Measurements from ENCODE around the gene ITK.

GRCh38 chr5:157301066-157301465 lies 120.4 kb downstream of the ITK start:
- TF ChIP-seq POLR2A (IDR thresholded peaks at IDR 0.05) = no peak
- TF ChIP-seq CTCF (IDR thresholded peaks at IDR 0.05 in 4 of 5, conservative IDR thresholded peaks at IDR 0.05 in 1 of 5) = no peak
